Measurements from ENCODE around the gene ARHGAP40. TPM values are rescaled to one million over a fixed set of nuclear protein-coding genes. Genes with fewer than 3 reads are reported as not detected.

Gene ARHGAP40
- total and polyA plus RNA-seq, 2 of the 13 experiments (the other 11 are each of a cell fraction or from before 2014, with no cell fraction given) = 0.75 to 2.1 TPM

DNA sequence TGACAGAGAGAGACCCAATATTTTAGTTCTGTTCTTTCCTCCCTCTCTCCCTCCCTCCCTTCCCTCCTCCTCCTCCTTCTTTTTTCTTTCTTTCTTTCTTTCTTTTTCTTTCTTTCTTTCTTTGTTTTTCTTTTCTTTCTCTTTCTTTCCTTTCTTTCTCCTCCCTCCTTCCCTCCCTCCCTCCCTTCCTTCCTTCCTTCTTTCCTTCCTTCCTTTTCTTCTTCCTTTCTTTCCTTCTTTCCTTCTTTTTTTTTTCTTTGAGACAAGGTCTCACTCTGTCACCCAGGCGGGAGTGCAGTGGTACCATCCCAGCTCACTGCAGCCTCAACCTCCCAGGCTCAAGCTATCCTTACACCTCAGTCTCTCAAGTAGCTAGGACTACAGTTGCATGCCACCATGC lies 28.4 kb downstream of the ARHGAP40 start:
- BruUV-seq (replicated peaks) = no TSS peak
- ChIA-PET CTCF (ENCODE audit: low intra/inter-chr PET ratio, low total read pairs) (no interaction called here), POLR2A (no interaction called here)
- Histone ChIP-seq H3K4me1 (ENCODE audit: insufficient read depth, low read length) (no peaks in the 10 kb centered on the region), H3K4me3 (replicated peaks in 1 of 3; ENCODE audit: insufficient read depth in 1 of 3, low read depth in 2 of 3, low read length in 3 of 3) (no peak overlapping the region), H2AFZ (ENCODE audit: low read length) (no peak overlapping the region), H4K20me1 (ENCODE audit: insufficient read depth, low read length) (no peaks in the 10 kb centered on the region), H3K36me3 (replicated peaks in 1 of 2; ENCODE audit: control insufficient read depth in 1 of 2, insufficient read depth in 2 of 2, low read length in 2 of 2) (no peaks in the 10 kb centered on the region), H3K4me2 (ENCODE audit: low read depth, low read length) (no peak overlapping the region), H3K9me3 (ENCODE audit: low read length) (no peaks in the 10 kb centered on the region), H3K79me2 (ENCODE audit: insufficient read depth, low read length) (no peaks in the 10 kb centered on the region), H3K9ac (ENCODE audit: insufficient read depth, low read depth, low read length) (no peak overlapping the region), H3K27ac (ENCODE audit: extremely low read length, insufficient read depth, low read length) (no peak overlapping the region), H3K27me3 (ENCODE audit: control insufficient read depth in 1 of 2, insufficient read depth in 2 of 2, low read length in 2 of 2) (no peaks in the 10 kb centered on the region; a peak in 2 of 5 replicates)
- DNase-seq (ENCODE audit: low spot score) (no peak), FAIRE-seq (no peak), ATAC-seq (no peak)
- intact Hi-C loops (cut with micrococcal nuclease; ENCODE audit: unreplicated experiment) = no loop called here
- WGBS (ENCODE audit: low lambda C conversion rate) = 44% methylated on average over 1 of the region's 1 CpG
- in situ Hi-C loops (cut with HindIII; ENCODE audit: extremely low pct_ligation_motif_present, low pct_unique_long_range_greater_than_20kb) = loop anchor here (25.0 kb wide), 1 partner anchor 407 kb away; no protein-coding TSS in a partner anchor
- no peak for TF ChIP-seq NR2F2 (IDR thresholded peaks at IDR 0.05; ENCODE audit: borderline replicate concordance, low read depth)
- no peak for TF ChIP-seq SMC3 (IDR thresholded peaks at IDR 0.05; ENCODE audit: low read length)
- no peak for TF ChIP-seq EED (CRISPR knock-in tag; IDR thresholded peaks at IDR 0.05)
- TF ChIP-seq, protein P1, sequence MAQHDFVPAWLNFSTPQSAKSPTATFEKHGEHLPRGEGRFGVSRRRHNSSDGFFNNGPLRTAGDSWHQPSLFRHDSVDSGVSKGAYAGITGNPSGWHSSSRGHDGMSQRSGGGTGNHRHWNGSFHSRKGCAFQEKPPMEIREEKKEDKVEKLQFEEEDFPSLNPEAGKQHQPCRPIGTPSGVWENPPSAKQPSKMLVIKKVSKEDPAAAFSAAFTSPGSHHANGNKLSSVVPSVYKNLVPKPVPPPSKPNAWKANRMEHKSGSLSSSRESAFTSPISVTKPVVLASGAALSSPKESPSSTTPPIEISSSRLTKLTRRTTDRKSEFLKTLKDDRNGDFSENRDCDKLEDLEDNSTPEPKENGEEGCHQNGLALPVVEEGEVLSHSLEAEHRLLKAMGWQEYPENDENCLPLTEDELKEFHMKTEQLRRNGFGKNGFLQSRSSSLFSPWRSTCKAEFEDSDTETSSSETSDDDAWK (CRISPR knock-in tag; IDR thresholded peaks at IDR 0.05) = no peak
- no peak for TF ChIP-seq ZNF354B (CRISPR knock-in tag; IDR thresholded peaks at IDR 0.05)
- no peak for TF ChIP-seq RFXANK (CRISPR knock-in tag; IDR thresholded peaks at IDR 0.05)
- no peak for TF ChIP-seq KAT8 (CRISPR knock-in tag; IDR thresholded peaks at IDR 0.05)
- TF ChIP-seq, protein P2, sequence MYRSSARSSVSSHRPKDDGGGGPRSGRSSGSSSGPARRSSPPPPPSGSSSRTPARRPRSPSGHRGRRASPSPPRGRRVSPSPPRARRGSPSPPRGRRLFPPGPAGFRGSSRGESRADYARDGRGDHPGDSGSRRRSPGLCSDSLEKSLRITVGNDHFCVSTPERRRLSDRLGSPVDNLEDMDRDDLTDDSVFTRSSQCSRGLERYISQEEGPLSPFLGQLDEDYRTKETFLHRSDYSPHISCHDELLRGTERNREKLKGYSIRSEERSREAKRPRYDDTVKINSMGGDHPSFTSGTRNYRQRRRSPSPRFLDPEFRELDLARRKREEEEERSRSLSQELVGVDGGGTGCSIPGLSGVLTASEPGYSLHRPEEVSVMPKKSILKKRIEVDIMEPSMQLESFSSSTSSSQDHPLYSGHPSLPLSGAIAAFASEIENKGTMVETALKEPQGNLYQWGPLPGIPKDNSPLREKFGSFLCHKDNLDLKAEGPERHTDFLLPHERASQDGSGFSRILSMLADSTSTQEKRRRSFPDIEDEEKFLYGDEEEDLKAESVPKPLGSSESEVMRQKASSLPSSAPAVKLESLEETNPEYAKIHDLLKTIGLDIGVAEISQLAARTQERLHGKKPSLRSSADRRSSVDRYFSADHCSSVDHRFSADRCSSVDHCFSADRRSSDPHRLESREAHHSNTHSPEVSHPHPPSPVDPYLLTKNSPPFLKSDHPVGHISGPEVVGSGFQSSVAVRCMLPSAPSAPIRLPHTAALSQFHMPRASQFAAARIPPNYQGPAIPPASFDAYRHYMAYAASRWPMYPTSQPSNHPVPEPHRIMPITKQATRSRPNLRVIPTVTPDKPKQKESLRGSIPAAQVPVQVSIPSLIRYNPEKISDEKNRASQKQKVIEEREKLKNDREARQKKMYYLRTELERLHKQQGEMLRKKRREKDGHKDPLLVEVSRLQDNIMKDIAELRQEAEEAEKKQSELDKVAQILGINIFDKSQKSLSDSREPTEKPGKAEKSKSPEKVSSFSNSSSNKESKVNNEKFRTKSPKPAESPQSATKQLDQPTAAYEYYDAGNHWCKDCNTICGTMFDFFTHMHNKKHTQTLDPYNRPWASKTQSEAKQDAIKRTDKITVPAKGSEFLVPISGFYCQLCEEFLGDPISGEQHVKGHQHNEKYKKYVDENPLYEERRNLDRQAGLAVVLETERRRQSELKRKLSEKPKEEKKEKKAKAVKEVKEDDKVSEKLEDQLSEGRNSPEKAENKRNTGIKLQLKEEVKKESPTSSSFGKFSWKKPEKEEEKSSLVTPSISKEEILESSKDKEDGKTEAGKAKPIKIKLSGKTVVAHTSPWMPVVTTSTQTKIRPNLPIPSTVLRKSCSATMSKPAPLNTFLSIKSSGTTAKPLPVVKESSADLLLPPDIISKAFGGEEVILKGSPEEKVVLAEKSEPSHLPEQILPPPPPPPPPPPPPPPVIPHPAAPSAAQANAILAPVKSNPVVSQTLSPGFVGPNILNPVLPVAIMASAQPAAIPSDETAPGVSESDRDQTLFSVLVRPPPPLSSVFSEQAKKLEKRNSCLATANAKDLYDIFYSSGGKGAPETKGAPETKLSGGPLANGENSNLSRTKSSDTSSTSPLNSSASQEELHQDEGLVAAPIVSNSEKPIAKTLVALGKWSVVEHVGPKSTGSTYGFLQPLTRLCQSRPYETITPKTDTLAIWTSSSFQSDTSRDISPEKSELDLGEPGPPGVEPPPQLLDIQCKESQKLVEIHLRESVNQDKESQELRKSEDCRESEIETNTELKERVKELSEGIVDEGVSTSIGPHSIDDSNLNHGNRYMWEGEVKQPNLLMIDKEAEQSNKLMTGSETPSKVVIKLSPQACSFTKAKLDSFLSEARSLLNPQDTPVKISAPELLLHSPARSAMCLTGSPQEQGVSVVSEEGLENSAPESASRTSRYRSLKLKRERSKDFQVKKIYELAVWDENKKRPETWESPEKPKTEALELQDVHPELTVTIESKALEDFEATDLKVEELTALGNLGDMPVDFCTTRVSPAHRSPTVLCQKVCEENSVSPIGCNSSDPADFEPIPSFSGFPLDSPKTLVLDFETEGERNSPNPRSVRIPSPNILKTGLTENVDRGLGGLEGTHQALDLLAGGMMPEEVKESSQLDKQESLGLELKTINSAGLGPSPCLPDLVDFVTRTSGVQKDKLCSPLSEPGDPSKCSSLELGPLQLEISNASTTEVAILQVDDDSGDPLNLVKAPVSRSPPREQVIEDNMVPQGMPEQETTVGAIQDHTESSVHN (CRISPR knock-in tag; IDR thresholded peaks at IDR 0.05) = no peak
- no peak for TF ChIP-seq RBFOX2 (IDR thresholded peaks at IDR 0.05; ENCODE audit: low read depth, low read length)
- no peak for TF ChIP-seq KLF16 (CRISPR knock-in tag; IDR thresholded peaks at IDR 0.05)
- no peak for TF ChIP-seq SALL2 (CRISPR knock-in tag; IDR thresholded peaks at IDR 0.05)
- TF ChIP-seq GTF2F1 (IDR thresholded peaks at IDR 0.05; ENCODE audit: low read length) = no peak
- no peak for TF ChIP-seq TGIF2 (CRISPR knock-in tag; IDR thresholded peaks at IDR 0.05)
